Breast epithelium (tissue), 4 donors: ENCODE data around the gene FAM81B. TPM values are rescaled to one million over a fixed set of nuclear protein-coding genes. Genes with fewer than 3 reads are reported as not detected.

Source experiments
- DNase-seq, 2 donors: peaks; one replicate each; pipeline ENCODE4 v3.0.0-alpha.2; 2019; ENCODE audit warnings: low spot score in 2 of 2
- H3K27ac ChIP-seq, 2 donors: fragments of 200-600 bp; sonication (generic) in 1 of 2; one replicate each; pipeline ENCODE4 v1.5.1; 2016 to 2019; ENCODE audit warnings: mild to moderate bottlenecking in 1 of 2
- H3K27me3 ChIP-seq, 2 donors: fragments of 200-600 bp; sonication (generic) in 1 of 2; one replicate each; pipeline versions ENCODE4 v1.5.1 to v1.6.0; 2017 to 2019; ENCODE audit warnings: control low read depth in 1 of 2, mild to moderate bottlenecking in 1 of 2
- H3K36me3 ChIP-seq: fragments of 200-600 bp; one replicate; pipeline ENCODE4 v1.5.1; 2019
- H3K4me1 ChIP-seq, 2 donors: fragments of 200-600 bp; sonication (generic); one replicate each; pipeline ENCODE4 v1.5.1; 2016 to 2019; ENCODE audit warnings: control low read depth in 1 of 2
- H3K4me3 ChIP-seq, 3 donors: fragments of 200-600 bp; sonication (generic); 1 replicate in 2 of 3; 2 replicates in 1 of 3; pipeline ENCODE4 v1.5.1; 2016 to 2019; ENCODE audit warnings: mild to moderate bottlenecking in 3 of 3, moderate library complexity in 2 of 3
- H3K9me3 ChIP-seq, 2 donors: fragments of 200-600 bp; sonication (generic) in 1 of 2; one replicate each; pipeline ENCODE4 v1.5.1; 2016 to 2019; ENCODE audit warnings: control low read depth in 1 of 2
- POLR2A ChIP-seq: fragments of 450-650 bp; IDR thresholded peaks from one replicate; pipeline ENCODE4 v1.6.1; 2016; ENCODE audit warnings: antibody characterized with exemption, mild to moderate bottlenecking, moderate library complexity
- POLR2AphosphoS5 ChIP-seq, 3 donors: sonication (generic); formaldehyde crosslinking; IDR thresholded peaks; one replicate each; pipeline ENCODE4 v1.6.1; 2017; ENCODE audit warnings: antibody characterized with exemption in 3 of 3
- intact Hi-C: fragments of 100-400 bp; cut with DNase I; formaldehyde crosslinking; loops from one replicate; pipeline ENCODE4 v1.15.1; 2023; ENCODE audit warnings: low total_unique reads
- total RNA-seq, 3 donors: library from RNA; depleted of rRNA; stranded (reverse); fragments of >200 nt; gene quantifications; one replicate each; pipeline ENCODE4 v1.1.0, GENCODE V29; 2016
- TF ChIP-seq, protein P1 (sequence below), 3 donors: fragments of 450-650 bp; IDR thresholded peaks; one replicate each; pipeline ENCODE4 v1.5.1; 2016 to 2017; ENCODE audit warnings: antibody characterized with exemption in 3 of 3, mild to moderate bottlenecking in 3 of 3, moderate library complexity in 3 of 3

The FAM81B gene
- total RNA-seq, 3 donors from 2014 or later = 2.6 TPM; not detected in 2

GRCh38 chr5:95424526-95424925 is 33.4 kb downstream of the FAM81B start:
- no peak overlapping the region for H3K4me3 ChIP-seq
- H3K27ac ChIP-seq = no peak overlapping the region
- H3K27me3 ChIP-seq = no peaks in the 10 kb centered on the region
- no peaks in the 10 kb centered on the region for H3K9me3 ChIP-seq
- DNase-seq = no peak
- intact Hi-C loops = no loop called here
- no peak for TF ChIP-seq POLR2AphosphoS5 (IDR thresholded peaks at IDR 0.05)
- TF ChIP-seq, protein P1, sequence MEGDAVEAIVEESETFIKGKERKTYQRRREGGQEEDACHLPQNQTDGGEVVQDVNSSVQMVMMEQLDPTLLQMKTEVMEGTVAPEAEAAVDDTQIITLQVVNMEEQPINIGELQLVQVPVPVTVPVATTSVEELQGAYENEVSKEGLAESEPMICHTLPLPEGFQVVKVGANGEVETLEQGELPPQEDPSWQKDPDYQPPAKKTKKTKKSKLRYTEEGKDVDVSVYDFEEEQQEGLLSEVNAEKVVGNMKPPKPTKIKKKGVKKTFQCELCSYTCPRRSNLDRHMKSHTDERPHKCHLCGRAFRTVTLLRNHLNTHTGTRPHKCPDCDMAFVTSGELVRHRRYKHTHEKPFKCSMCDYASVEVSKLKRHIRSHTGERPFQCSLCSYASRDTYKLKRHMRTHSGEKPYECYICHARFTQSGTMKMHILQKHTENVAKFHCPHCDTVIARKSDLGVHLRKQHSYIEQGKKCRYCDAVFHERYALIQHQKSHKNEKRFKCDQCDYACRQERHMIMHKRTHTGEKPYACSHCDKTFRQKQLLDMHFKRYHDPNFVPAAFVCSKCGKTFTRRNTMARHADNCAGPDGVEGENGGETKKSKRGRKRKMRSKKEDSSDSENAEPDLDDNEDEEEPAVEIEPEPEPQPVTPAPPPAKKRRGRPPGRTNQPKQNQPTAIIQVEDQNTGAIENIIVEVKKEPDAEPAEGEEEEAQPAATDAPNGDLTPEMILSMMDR (IDR thresholded peaks at IDR 0.05) = no peak
- TF ChIP-seq POLR2A = no peak
- H3K4me1 ChIP-seq = no peaks in the 10 kb centered on the region
- H3K36me3 ChIP-seq = no peaks in the 10 kb centered on the region

DNA sequence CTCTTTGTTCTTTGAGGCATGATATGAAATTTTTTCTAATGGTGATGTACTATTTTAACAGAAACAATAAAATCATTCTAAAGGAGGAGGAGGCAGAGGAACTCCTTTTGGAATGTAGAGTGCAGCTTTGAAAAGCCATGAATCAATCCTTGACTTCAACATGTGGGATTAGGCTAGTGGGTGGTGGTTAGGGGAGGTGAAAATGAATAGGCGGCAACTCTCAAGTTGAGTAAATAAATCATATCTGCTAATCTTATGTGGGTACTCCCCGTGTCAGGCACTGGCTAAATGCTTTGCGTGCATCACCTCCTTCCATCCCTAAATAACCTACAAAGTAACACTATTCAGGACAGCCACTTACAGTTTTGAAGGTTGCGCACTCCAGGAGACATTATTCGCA is 35.1 kb downstream of the FAM81B start:
- H3K9me3 ChIP-seq = no peaks in the 10 kb centered on the region
- no peak for TF ChIP-seq POLR2AphosphoS5 (IDR thresholded peaks at IDR 0.05)
- TF ChIP-seq POLR2A = no peak
- TF ChIP-seq, protein P1 (IDR thresholded peaks at IDR 0.05) = no peak
- no peak for DNase-seq
- H3K4me3 ChIP-seq = no peak overlapping the region
- no peaks in the 10 kb centered on the region for H3K27me3 ChIP-seq
- H3K4me1 ChIP-seq = no peaks in the 10 kb centered on the region
- intact Hi-C loops = no loop called here
- H3K27ac ChIP-seq = no peak overlapping the region
- no peaks in the 10 kb centered on the region for H3K36me3 ChIP-seq

DNA sequence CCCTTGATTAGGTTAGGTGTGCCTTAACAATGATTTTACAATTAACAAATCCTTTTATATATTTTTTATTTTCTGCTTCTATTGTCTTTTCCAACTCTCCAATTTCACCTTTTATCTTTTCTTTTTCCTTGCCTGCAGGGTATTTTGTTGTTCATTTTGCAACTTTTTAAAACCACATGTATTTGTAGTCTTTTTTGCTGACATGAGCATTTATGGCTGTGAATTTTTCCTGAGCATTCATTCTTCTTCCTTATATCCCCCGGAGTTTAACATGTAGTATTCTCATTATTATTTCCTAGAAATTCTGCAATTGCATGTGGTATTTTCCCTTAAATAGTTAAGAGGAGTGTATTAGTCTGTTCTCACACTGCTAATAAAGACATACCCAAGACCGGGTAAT is 41.6 kb downstream of the FAM81B start:
- intact Hi-C loops = no loop called here
- no peaks in the 10 kb centered on the region for H3K36me3 ChIP-seq
- H3K9me3 ChIP-seq = no peaks in the 10 kb centered on the region
- H3K4me3 ChIP-seq = no peak overlapping the region
- DNase-seq = no peak
- H3K27ac ChIP-seq = no peak overlapping the region
- no peaks in the 10 kb centered on the region for H3K27me3 ChIP-seq
- H3K4me1 ChIP-seq = no peaks in the 10 kb centered on the region
- TF ChIP-seq POLR2A = no peak
- TF ChIP-seq, protein P1 (IDR thresholded peaks at IDR 0.05) = no peak
- TF ChIP-seq POLR2AphosphoS5 (IDR thresholded peaks at IDR 0.05) = no peak

- no peak overlapping the region for H3K27ac ChIP-seq
- intact Hi-C loops = no loop called here
- TF ChIP-seq, protein P1 (IDR thresholded peaks at IDR 0.05) = no peak
- TF ChIP-seq POLR2AphosphoS5 (IDR thresholded peaks at IDR 0.05) (no peak), POLR2A (no peak)
- no peak for DNase-seq
- no peak overlapping the region for H3K4me3 ChIP-seq
- no peaks in the 10 kb centered on the region for H3K9me3 ChIP-seq
- H3K36me3 ChIP-seq = no peaks in the 10 kb centered on the region
- no peaks in the 10 kb centered on the region for H3K27me3 ChIP-seq
- H3K4me1 ChIP-seq = no peaks in the 10 kb centered on the region
These were observed 48.8 kb downstream of the FAM81B start for GRCh38 chr5:95439801-95440493.

- no peak overlapping the region for H3K27ac ChIP-seq
- intact Hi-C loops = no loop called here
- no peak for DNase-seq
- no peaks in the 10 kb centered on the region for H3K36me3 ChIP-seq
- H3K4me1 ChIP-seq = no peaks in the 10 kb centered on the region
- TF ChIP-seq POLR2A (no peak), POLR2AphosphoS5 (IDR thresholded peaks at IDR 0.05) (no peak)
- TF ChIP-seq, protein P1 (IDR thresholded peaks at IDR 0.05) = no peak
- H3K9me3 ChIP-seq = no peaks in the 10 kb centered on the region
- no peaks in the 10 kb centered on the region for H3K27me3 ChIP-seq
- H3K4me3 ChIP-seq = no peak overlapping the region
These were observed 49.7 kb downstream of the FAM81B start for GRCh38 chr5:95440825-95441224.
